ENCODE results near the gene ABCA13. TPM values are rescaled to one million over a fixed set of nuclear protein-coding genes. Genes with fewer than 3 reads are reported as not detected.

ABCA13 gene
- polyA plus RNA-seq, 3 donors = 0.67 to 0.94 (median 0.68) TPM

GRCh38 chr7:48217753-48218152 lies 46.5 kb downstream of the ABCA13 start:
- DNase-seq (ENCODE audit: extremely low read depth in 1 of 11, low read depth in 9 of 11, low spot score in 4 of 11) = no peak

DNA sequence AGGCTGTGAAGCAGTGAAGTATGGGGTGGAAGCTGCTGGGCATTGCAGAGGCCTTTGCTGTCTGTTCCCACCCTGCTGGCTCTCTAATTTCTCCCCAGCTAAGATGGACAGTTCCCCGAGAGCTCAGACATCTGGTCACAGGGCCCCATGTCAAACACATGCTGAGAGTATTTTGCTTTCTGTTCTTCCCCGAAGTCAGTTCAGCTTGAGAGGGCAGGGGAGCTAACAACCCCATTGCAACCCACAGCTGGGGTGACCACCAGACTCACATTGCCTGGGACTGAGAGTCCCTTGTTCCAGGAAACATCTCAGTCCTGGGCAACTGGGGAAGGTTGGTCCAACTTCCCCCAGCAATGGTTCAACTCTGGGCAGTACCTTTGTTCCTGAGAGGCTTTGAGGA lies 52.8 kb downstream of the ABCA13 start:
- no peak for DNase-seq (ENCODE audit: extremely low read depth in 1 of 11, low read depth in 9 of 11, low spot score in 4 of 11)

DNA sequence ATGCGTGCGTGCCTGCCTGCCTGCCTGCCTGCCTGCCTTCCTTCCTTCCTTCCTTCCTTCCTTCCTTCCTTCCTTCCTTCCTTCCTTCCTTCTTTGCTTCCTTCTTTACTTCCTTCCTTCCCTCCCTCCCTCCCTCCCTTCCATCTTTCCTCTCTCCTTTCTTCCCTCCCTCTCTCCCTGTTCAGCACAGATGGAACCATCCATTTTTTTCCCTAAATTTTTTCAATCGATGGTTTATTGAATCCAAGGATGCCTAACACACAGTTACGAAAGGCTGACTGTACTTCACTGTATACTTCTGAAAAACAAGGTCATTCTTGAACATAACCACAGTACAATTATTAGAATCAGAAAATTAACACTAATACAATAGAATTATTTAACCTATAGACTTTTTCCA lies 53.8 kb downstream of the ABCA13 start:
- DNase-seq (ENCODE audit: extremely low read depth in 1 of 11, low read depth in 9 of 11, low spot score in 4 of 11) = no peak

GRCh38 chr7:48237354-48237753 lies 66.1 kb downstream of the ABCA13 start:
- DNase-seq (ENCODE audit: extremely low read depth in 1 of 11, low read depth in 9 of 11, low spot score in 4 of 11) = no peak

DNA sequence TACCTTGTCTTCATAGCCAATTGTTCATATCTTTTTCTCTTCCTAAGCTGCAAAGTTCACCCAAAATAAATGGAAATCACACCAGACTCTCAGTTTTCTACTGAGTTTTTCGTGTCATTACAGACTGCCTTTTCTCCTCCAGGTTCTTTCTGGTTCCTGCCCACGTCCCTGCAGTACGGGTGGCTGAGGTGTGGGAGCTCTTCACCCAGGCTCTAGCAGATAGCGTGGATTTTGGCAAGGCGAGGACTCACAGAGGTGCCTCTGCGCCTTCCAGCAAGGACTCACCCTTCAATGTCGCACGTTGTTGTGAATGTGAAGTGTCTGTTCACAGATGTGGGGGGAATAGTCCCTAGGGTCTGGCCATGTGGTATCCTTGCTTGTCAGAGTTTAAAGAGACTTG lies 71.6 kb downstream of the ABCA13 start:
- no peak for DNase-seq (ENCODE audit: extremely low read depth in 1 of 11, low read depth in 9 of 11, low spot score in 4 of 11)

GRCh38 chr7:48244864-48245271 lies 73.6 kb downstream of the ABCA13 start:
- DNase-seq (ENCODE audit: extremely low read depth in 1 of 11, low read depth in 9 of 11, low spot score in 4 of 11) = peak in 6 of 11 donors; percentile 4 to 31 (median 21)

- DNase-seq (ENCODE audit: extremely low read depth in 1 of 11, low read depth in 9 of 11, low spot score in 4 of 11) = no peak
Measured at GRCh38 chr7:48245751-48246472, 74.7 kb downstream of the ABCA13 start.

DNA sequence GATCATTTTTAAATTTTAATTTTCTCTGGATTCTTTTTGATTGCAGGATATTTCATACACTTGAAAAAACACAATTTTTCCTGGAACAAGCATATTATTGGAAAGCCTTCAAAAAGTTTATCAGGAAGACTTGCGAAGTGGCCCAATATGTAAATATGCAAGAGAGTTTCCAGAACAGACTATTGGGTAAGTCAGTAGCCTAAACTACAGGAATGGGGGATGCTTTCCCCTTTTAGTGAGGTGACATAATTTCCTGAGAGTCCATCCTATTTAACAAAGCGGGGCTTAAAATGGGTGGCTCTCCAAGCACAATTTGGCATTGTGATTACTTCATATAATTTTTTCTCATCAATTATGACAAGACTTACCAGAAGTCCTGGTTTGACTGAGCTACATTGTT lies 77.9 kb downstream of the ABCA13 start:
- DNase-seq (ENCODE audit: extremely low read depth in 1 of 11, low read depth in 9 of 11, low spot score in 4 of 11) = no peak

- peak in 2 of 11 donors; percentile 0 to 3 for DNase-seq (ENCODE audit: extremely low read depth in 1 of 11, low read depth in 9 of 11, low spot score in 4 of 11)
Measured at GRCh38 chr7:48250441-48250951, 79.2 kb downstream of the ABCA13 start.

GRCh38 chr7:48251766-48252165 lies 80.5 kb downstream of the ABCA13 start:
- no peak for DNase-seq (ENCODE audit: extremely low read depth in 1 of 11, low read depth in 9 of 11, low spot score in 4 of 11)

- DNase-seq (ENCODE audit: extremely low read depth in 1 of 11, low read depth in 9 of 11, low spot score in 4 of 11) = no peak
Measured at GRCh38 chr7:48252995-48253394, 81.7 kb downstream of the ABCA13 start.

DNA sequence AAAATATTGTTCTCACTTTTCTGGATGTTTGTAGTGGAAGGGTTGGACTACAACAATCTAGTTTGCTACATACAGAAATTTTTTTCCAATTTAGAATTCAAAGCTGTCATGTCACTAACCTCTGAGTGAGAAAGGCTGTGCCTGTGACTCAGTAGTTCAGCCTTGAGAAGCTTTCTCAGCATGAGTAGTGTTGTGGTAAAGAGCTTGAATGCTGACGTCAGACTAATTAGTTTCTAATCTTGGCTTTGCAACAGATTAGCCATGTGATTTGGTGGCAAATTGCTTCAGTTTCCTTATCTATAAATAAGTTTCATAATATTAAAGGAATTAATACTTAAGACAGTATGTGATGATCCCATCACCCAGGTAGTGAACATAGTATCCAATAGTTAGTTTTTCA lies 83.8 kb downstream of the ABCA13 start:
- no peak for DNase-seq (ENCODE audit: extremely low read depth in 1 of 11, low read depth in 9 of 11, low spot score in 4 of 11)

- DNase-seq (ENCODE audit: extremely low read depth in 1 of 11, low read depth in 9 of 11, low spot score in 4 of 11) = no peak
Measured at GRCh38 chr7:48259463-48260280, 88.4 kb downstream of the ABCA13 start.

GRCh38 chr7:48261696-48262095 lies 90.4 kb downstream of the ABCA13 start:
- no peak for DNase-seq (ENCODE audit: extremely low read depth in 1 of 11, low read depth in 9 of 11, low spot score in 4 of 11)

DNA sequence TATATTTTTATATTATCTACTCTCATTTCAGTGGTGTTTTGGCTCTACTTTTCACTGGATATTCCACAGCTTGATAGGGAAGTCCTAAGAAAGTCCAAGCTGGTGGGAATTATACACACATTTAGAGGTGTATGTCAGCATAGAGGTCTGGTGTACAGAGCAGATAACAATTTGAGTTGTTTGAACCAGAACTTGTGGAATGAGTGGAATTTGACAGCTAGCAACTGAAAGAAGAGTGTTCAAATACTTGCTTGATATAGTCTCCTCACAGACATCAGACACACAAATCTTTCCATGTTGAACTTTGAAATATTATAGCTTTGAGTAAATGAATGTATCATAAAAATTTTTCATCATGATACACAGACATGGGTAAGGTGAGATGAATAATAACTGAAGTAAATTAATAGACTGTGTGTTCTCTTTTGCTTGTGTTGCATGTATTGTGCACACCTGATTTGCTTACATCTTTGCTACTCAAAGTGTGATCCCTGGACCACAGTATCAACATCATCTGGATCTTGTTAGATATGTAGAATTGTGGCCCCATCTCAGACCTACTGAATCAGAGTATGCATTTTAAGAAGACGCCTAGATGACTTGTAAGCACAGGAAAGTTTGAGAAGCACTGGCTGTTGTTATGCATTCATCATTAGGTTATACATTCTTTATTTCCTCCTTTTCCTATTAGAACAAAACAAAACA lies 91.5 kb downstream of the ABCA13 start:
- no peak for DNase-seq (ENCODE audit: extremely low read depth in 1 of 11, low read depth in 9 of 11, low spot score in 4 of 11)

GRCh38 chr7:48263311-48263650 lies 92.0 kb downstream of the ABCA13 start:
- DNase-seq (ENCODE audit: extremely low read depth in 1 of 11, low read depth in 9 of 11, low spot score in 4 of 11) = no peak

- DNase-seq (ENCODE audit: extremely low read depth in 1 of 11, low read depth in 9 of 11, low spot score in 4 of 11) = no peak
Measured at GRCh38 chr7:48269066-48269465, 97.8 kb downstream of the ABCA13 start.

DNA sequence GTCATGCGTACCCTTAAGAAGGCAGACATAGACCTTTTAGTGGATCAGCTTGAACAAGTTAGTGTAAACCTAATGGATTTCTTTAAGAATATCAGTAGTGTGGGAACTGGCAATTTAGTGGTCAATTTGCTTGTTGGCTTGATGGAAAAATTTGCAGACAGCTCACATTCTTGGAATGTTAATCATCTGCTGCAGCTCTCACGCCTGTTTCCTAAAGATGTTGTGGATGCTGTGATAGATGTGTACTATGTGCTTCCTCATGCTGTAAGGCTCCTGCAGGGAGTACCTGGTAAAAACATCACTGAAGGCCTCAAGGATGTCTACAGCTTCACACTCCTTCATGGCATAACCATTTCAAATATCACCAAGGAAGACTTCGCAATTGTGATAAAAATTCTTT lies 103.4 kb downstream of the ABCA13 start:
- no peak for DNase-seq (ENCODE audit: extremely low read depth in 1 of 11, low read depth in 9 of 11, low spot score in 4 of 11)

DNA sequence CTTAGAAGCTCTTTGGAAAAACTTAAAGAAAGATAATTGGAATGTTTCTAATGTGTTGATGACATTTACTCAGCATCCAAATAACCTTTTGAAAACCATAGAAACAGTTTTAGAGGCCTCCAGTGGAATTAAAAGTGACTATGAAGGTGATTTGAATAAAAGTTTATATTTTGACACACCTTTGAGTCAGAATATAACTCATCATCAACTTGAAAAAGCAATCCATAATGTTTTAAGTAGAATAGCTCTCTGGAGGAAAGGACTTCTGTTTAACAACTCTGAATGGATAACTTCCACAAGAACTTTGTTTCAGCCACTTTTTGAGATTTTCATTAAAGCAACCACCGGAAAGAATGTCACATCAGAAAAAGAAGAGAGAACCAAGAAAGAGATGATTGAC lies 108.2 kb downstream of the ABCA13 start:
- DNase-seq (ENCODE audit: extremely low read depth in 1 of 11, low read depth in 9 of 11, low spot score in 4 of 11) = no peak

DNA sequence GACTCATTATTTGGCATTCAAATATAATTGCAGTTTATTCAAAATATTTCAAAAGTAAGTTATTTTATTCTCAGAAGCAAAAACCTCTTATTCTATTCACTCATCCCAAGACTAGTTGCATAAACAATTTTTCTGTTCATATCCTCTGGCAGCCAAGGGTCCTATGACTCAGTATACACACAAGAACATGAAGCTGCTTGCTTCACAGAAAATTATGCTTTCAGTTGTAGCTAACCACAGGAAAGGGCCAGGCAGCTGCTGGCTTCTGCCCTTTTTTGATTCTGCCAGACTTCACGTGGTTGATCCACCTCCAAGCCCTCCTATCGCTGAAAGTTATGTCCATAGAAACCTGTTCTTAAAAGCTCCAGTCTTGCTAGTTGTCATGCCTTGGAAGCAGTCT lies 108.8 kb downstream of the ABCA13 start:
- no peak for DNase-seq (ENCODE audit: extremely low read depth in 1 of 11, low read depth in 9 of 11, low spot score in 4 of 11)

Data from renal cortex interstitium (tissue), 11 donors.